HG03103 (cell line): ENCODE measurements around the gene TBC1D32.
"Not testable (repeated sequence)": the region's sequence is repeated elsewhere in the genome, so short reads cannot be mapped to it uniquely, and the experiment has no call there.

Source experiments
- ATAC-seq: cut with Tn5 transposase; IDR thresholded peaks from one replicate; pipeline ENCODE4 v1.9.1; 2021; ENCODE audit warnings: low read depth; ENCODE audit not compliant: unreplicated experiment

The TBC1D32 gene

DNA sequence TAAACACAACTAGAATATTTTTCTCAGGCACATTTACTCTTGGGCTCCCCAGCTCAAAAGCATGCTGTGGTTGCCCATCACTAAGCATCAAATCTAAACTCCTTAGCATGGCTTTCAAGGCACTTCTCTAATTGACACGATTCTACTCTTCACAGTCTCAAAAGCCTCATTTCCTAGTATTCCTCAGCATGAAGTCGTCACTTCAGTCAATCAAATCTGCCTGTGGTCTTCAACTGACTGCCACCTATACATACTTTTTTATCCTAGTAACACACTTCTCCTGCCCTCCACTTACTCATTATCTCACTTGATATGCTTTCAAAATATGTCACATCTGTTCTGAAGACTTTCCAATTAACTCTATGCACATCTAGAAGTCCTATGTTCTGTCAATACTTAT, 110.3 kb downstream of the TBC1D32 start:
- ATAC-seq, result no peak

DNA sequence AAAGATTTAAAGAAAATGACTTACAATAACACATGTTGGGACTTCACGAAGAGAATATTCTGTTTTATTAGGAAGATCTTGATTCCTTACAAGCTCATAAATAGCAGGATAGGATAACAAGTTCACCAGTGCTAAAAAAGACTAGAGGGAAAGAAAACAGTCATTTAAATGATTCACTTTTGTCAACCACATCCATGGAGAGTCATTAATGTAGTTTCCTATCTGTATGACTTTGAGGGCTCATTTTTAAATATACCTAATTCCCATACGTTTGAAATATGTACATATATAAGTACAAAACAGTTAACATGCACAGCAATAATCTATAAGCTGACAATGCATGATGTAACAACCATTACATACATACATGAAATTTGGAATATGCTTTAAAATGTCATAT, 111.1 kb downstream of the TBC1D32 start:
- ATAC-seq, result no peak

DNA sequence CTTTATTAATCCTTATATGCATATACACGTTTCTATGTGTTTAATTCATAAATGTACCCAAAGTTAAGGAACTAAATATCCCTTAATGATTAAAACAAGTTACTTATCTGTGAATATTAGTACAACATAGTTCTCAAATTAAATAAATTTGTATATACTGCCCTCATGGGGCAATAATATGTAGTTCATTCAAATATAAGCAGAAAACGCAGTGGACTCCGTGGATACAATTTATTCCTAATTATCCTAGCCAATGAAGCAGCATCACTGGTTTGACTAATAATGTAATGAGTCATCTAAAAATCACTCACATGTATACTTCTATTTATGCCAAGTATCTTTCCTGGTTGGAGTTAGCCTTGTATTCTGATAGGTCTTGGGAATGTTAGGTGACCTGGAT, 111.6 kb downstream of the TBC1D32 start:
- no peak for ATAC-seq

GRCh38 chr6:121216928-121217327, 117.4 kb downstream of the TBC1D32 start:
- ATAC-seq, result no peak

DNA sequence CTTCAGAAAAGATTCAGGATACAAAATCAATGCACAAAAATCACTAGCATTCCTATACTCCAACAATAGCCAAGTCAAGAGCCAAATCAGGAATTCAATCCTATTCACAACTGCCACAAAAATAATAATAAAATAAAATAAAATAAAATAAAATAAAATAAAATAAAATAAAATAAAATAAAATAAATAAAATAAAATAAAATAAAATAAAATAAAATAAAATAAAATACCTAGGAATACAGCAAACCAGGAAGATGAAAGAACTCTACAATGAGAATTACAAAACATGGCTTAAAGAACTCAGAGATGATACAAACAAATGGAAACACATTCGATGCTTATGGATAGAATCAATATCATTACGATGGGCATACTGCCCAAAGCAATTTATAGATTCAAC, 120.9 kb downstream of the TBC1D32 start:
- ATAC-seq, result not testable (repeated sequence)

GRCh38 chr6:121210943-121211342, 123.3 kb downstream of the TBC1D32 start:
- ATAC-seq, result no peak

GRCh38 chr6:121205569-121205968, 128.7 kb downstream of the TBC1D32 start:
- no peak for ATAC-seq

GRCh38 chr6:121201105-121201504, 133.2 kb downstream of the TBC1D32 start:
- no peak for ATAC-seq

DNA sequence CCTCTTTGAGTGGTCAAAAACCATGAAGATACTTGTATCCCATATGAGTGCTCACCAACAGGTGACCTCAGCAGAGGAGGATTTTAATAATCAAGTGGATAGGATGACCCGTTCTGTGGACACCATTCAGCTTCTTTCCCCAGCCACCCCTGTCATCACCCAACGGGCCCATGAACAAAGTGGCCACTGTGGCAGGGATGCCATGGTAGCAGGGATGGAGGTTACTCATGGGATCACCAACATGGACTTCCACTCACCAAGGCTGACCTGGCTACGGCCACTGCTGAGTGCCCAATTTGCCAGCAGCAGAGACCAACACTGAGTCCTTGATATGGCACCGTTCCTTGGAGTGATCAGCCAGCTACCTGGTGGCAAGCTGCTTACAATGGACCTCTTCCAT, 138.2 kb downstream of the TBC1D32 start:
- not testable (repeated sequence) for ATAC-seq

GRCh38 chr6:121190122-121190521, 144.2 kb downstream of the TBC1D32 start:
- ATAC-seq, result no peak

DNA sequence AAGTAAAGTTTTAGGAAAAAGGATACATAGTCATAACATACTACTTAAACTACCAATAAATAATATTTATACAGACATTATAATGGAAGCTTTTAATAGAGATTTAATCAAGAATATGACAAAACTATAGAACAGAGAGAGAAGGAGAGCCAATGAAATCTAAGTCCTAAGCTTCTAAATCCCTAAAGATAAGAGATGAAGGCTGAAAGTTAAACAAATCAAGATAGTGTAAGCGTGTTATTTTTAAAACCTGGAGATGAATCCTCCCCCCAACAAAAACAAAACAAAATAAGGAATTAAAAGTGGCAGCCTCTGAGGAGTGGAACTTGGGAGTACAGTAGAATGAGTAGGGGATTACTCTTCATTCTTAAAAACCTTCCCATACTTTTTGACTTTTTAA, 145.9 kb downstream of the TBC1D32 start:
- no peak for ATAC-seq

- no peak for ATAC-seq
Measured at GRCh38 chr6:121187833-121188200, 146.5 kb downstream of the TBC1D32 start.

DNA sequence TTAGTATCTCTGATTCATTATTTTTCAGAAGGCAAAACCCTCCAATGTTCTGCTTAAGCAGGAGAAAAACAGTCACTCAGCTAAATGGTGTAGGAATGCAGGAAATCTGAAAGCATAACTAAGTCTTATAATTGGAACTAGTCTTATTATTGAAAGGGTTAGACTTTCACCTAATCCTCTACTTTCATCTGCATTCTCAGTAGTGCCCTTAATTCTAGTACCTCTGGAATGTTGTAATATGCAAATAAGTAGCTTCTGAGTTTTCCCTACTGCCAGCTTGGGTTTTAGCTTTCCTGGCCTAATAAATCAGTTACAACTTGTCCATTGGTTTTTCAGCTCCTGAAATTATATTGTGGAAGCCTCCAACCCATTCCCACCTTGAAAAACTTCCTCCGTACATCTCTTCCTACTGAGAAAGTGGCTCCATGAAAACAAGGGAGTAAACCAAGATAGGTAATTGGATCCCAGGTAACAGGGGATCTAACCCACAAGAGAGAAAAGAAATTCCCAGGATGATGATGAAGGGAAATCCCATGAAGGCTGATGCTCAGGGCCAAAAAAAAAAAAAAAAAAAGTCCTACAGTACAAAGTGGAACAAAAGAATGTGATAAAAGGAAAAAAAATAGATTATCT, 147.0 kb downstream of the TBC1D32 start:
- ATAC-seq, result no peak

DNA sequence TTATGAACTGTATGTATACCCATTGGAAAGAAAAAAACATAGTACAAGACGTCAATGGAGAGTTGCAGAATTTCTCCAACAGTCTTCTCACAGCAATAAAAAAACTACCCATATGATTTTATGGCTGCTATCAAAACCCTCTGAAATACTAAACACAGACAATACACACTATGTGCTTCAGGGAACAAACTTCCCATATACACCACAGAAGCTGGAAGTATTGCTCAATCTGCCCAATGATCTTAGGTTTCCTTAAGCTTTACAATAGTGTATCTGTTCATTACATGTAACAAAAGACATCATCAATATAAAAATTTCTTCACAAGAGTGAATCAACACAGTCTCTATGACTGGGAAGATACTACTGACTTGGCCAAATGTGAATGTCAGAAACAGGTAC, 150.5 kb downstream of the TBC1D32 start:
- no peak for ATAC-seq

DNA sequence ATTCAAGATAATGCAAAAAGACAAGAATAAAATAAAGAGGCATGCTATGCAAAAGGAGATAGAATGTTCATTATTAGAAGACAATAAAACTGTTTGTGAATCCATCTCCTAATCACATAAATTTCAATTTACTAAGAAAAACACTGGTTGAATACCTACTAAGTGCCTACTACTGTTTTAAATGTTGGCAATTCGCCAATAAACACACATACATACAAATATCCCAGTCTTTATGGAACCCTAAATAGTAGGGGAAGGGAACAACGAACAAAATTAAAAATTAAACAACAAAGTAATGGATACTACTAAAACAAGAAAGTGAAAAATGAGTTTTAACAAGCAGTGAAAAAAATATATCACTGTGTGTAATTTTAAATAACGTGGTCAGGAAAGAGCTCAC, 158.5 kb downstream of the TBC1D32 start:
- no peak for ATAC-seq

- not testable (repeated sequence) for ATAC-seq
Measured at GRCh38 chr6:121172451-121172850, 161.8 kb downstream of the TBC1D32 start.

GRCh38 chr6:121171879-121172278, 162.4 kb downstream of the TBC1D32 start:
- no peak for ATAC-seq

- no peak for ATAC-seq
Measured at GRCh38 chr6:121161886-121162285, 172.4 kb downstream of the TBC1D32 start.

- ATAC-seq, result no peak
Measured at GRCh38 chr6:121160276-121160675, 174.0 kb downstream of the TBC1D32 start.

- ATAC-seq, result no peak
Measured at GRCh38 chr6:121158891-121159290, 175.4 kb downstream of the TBC1D32 start.

- ATAC-seq, result no peak
Measured at GRCh38 chr6:121158438-121158837, 175.8 kb downstream of the TBC1D32 start.

GRCh38 chr6:121157906-121158305, 176.4 kb downstream of the TBC1D32 start:
- no peak for ATAC-seq

- no peak for ATAC-seq
Measured at GRCh38 chr6:121143476-121143875, 190.8 kb downstream of the TBC1D32 start.
